Activated gamma-delta T cell (primary cell): ENCODE data around the gene ZNRD2.
A peak's percentile ranks its signal among the peaks of the same experiment; 100 is the strongest.
"Not testable (repeated sequence)": the region's sequence is repeated elsewhere in the genome, so short reads cannot be mapped to it uniquely, and the experiment has no call there.

Source experiments
- DNase-seq: peaks from one replicate; lab custom pipeline; 2025; lab: John Stamatoyannopoulos, UW
- total RNA-seq, 2 donors: gene quantifications; one replicate each; lab custom pipeline; 2026; lab: John Stamatoyannopoulos, UW

The ZNRD2 gene, protein sequence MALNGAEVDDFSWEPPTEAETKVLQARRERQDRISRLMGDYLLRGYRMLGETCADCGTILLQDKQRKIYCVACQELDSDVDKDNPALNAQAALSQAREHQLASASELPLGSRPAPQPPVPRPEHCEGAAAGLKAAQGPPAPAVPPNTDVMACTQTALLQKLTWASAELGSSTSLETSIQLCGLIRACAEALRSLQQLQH
- 12.0 to 15.3 reads per million in 2 donors for total RNA-seq

DNA sequence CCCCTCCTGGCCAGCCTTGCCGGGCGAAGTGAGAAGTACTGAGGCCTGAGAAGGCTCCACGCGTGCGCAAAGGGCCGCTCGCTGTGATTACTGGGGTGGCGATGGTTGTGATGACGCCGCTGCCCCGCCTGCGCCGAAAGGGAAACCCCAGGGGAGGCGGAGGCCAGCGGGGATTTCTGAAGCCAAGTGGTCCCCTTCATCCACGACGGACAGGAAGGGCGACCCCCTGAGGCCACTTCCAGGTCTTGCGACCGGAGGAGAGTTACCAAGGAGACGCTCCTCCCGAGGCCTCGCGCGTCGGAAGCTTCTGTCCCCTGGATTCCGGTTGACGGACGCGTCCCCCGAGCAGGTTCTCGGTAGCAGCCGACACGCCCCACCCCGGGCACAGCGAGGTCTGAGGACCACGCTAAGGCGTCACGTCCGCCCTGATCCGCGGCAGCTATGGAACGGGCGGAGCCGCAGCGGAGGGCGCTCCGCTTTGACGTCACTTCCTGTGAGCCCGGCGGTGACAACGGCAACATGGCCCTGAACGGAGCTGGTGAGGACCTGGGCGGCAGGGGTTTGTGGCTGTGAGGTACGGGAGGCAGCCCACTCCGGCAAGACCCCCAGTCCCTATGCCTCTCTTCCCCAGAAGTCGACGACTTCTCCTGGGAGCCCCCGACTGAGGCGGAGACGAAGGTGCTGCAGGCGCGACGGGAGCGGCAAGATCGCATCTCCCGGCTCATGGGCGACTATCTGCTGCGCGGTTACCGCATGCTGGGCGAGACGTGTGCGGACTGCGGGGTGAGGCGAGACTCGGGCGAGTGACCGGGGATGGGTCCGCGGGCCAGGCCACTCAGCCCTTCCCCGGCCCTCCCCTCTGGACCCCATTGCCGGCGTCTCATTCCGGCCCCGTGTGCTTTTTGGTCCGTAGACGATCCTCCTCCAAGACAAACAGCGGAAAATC is at the start of gene ZNRD2:
TSS of gene ZNRD2 (plus strand) at position 505 of the 946 bp plus-strand sequence. CDS start at position 520, 15 bp downstream.
- peak; percentile 95 for DNase-seq

DNA sequence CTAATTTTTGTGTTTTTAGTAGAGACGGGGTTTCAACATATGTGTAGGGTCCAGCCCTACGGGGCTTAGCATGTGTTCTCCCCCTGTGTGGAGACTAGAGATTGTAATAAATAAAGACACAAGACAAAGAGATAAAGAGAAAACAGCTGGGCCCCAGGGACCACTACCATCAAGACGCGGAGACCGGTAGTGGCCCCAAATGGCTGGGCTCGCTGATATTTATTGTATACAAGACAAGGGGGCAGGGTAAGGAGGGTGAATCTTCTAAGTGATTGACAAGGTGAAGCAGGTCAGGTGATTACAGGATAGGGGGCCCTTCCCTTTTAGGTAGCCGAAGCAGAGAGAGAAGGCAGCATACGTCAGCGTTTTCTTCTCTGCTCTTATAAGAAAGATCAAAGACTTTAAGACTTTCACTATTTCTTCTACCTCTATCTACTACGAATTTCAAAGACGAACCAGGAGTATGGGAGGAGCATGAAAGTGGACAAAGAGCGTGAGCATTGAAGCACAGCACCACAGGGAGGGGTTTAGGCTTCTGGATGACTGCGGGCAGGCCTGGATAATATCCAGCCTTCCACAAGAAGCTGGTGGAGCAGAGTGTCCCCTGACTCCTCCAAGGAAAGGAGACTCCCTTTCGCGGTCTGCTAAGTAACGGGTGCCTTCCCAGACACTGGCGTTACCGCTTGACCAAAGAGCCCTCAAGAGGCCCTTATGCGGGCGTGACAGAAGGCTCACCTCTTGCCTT is 48.3 kb upstream of the ZNRD2 start:
- DNase-seq = not testable (repeated sequence)

DNA sequence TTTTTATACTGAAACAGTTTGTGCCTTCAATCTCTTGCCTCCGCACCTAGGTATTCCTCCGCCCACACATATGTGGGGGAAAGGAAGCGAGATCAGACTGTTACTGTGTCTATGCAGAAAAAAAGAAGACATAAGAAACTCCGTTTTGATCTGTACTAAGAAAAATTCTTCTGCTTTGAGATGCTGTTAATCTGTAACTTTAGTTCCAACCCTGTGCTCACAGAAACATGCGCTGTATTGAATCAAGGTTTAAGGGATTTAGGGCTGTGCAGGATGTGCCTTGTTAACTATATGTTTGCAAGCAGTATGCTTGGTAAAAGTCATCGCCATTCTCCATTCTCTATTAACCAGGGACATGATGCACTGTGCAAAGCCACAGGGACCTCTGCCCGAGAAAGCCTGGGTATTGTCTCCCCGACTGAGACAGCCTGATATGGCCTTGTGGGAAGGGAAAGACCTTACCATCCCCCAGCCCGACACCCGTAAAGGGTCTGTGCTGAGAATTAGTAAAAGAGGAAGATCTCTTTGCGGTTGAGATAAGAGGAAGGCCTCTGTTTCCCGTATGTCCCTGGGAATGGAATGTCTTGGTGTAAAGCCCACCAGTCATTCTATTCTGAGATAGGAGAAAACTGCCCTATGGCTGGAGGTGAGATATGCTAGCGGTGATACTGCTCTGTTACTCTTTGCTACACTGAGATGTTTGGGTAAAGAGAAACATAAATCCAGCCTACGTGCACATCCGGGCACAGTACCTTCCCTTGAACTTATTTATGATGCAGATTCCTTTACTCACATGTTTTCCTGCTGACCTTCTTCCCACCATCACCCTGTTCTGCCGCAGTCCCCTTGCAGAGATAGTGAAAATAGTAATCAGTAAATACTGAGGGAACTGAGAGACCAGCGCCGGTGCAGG is 47.3 kb upstream of the ZNRD2 start:
- not testable (repeated sequence) for DNase-seq

DNA sequence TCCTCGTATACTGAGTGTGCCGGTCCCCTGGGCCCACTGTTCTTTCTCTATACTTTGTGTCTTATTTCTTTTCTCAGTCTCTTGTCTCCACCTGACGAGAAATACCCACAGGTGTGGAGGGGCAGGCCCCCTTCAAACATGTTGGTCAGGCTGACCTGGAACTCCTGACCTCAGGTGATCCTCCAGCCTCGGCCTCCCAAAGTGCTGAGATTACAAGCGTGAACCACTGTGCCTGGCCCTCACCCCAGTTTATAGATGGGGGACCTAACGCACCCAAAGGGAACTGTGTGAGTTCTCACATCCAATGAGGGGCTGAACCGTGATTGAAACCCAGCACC is 46.7 kb upstream of the ZNRD2 start:
- not testable (repeated sequence) for DNase-seq

DNA sequence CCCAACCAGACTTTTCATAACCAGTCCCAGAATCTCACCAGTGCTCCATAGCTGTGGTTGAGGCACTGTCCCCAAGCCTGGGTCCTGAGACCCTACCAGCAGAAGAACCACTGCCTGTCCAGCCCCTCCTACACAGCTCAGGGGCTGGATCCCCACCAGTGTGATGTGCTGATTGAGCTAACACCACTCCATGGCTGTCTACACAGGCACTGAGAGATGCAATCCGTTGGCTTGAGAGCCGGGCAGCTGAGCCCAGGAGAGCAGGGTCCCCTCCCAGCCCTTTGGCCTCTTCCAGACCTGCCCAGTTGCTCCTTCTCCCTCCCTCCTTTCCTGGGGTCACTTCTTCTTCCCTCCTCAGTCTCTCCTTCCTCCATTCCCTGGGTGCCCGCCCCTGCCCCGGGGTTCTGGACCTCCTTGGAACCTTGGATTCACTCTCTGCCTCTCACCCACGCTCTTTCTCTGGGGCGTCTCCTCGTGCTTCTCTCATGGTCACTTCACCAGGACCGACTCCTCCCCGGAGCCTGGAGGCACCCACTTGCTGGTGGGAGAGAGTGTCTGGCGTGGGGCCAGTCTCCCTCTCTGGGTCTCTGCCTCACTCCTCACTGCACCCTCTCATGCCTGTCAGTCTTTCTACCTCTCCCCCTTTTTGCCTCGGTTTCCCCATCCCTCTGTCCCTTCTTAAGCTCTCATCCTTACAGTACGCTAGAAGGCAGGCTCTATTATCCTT is 46.1 kb upstream of the ZNRD2 start:
- no peak for DNase-seq

DNA sequence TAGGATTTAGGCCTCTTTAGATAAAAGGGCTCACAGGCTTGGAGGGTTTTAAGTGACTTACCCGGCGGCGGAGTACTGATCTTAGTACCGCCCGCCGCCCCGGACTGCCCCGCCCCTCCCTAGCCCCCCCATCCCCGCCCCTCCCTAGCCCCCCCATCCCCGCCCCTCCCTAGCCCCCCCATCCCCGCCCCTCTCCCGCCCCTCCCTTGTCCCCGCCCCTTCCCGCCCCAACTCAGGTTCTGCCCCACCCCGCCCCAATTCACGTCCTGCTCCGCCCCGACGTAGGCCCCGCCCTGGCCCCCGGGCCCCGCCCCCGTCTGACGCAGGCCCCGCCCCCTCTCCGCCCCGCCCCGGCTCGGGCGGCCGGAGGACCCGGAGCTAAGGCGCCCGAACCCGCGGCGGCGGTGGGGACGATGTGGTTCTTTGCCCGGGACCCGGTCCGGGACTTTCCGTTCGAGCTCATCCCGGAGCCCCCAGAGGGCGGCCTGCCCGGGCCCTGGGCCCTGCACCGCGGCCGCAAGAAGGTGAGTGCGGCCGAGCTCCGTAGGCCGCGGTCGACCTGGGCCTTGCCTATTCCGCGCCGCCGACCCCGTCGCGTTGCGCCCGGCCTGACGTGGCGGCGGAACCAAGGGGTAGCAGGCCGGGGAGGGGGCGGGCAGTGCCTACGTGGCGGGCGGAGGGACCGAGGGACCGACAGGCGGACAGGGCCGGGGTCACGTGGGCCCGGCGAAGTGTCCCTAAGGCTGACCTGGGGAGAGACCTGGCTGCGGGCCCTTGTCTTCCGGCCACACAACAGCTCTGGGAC is 45.3 kb upstream of the ZNRD2 start, which contains the start of gene SCYL1:
TSS of gene SCYL1 (plus strand) at position 343 of the 805 bp plus-strand sequence. CDS start at position 414, 71 bp downstream.
- DNase-seq = peak; percentile 74

DNA sequence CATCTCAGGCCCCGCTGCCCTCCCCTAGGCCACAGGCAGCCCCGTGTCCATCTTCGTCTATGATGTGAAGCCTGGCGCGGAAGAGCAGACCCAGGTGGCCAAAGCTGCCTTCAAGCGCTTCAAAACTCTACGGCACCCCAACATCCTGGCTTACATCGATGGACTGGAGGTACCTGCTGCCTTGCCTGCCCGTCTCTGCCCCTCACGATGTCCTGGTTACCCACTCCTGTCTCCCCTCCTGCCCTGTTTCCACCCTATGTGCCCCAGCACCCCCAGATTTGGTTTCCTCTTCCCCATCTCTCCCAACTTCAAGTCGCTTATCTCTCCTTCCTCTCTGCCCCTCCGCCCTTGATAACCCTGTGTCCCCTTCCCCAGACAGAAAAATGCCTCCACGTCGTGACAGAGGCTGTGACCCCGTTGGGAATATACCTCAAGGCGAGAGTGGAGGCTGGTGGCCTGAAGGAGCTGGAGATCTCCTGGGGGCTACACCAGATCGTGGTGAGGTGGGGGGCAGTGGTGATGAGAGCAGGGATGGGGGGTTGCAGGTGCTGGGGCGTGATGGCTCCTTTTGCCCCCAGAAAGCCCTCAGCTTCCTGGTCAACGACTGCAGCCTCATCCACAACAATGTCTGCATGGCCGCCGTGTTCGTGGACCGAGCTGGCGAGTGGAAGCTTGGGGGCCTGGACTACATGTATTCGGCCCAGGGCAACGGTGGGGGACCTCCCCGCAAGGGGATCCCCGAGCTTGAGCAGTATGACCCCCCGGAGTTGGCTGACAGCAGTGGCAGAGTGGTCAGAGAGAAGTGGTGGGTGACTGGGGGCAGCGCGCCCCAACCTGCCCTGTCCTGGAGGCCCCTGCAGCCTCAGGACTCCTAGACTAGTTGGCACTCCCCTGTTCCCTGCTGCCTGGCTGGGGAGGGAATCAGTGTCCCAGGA is 44.5 kb upstream of the ZNRD2 start:
- DNase-seq = no peak

DNA sequence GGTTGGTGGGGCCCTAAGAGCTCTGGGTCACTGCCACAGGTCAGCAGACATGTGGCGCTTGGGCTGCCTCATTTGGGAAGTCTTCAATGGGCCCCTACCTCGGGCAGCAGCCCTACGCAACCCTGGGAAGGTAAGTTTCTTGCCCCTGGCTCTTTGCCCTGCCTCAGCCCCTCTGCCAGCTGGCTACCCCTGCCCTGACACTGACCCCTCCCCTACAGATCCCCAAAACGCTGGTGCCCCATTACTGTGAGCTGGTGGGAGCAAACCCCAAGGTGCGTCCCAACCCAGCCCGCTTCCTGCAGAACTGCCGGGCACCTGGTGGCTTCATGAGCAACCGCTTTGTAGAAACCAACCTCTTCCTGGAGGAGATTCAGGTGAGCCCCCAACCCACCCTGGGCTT is 43.5 kb upstream of the ZNRD2 start:
- no peak for DNase-seq

DNA sequence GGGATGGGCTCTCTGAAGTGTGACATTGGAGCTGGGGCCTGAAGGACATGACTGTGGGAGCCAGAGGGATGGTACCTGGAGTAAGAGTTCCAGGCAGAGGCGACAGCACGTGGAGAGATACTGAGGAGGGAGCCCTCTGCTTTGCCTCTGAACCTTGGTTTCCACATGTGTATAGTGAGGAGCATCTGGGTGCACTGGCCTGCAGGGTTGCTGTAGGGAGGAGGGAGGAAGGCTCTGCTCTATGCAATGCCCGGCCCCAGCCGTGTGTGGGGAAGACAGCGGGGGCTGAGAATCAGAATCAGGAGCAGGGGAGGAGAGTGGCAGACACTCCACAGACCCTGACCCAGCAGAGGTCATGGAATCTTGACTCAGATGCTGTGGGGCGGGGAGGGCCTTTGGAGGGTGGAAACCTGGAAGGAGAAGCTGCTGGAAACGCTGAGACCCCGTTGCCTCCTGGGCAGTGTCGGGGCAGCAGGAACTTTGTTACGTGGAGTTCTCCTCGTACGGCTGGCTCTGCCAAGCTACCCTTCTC is 41.4 kb upstream of the ZNRD2 start:
- DNase-seq = no peak

DNA sequence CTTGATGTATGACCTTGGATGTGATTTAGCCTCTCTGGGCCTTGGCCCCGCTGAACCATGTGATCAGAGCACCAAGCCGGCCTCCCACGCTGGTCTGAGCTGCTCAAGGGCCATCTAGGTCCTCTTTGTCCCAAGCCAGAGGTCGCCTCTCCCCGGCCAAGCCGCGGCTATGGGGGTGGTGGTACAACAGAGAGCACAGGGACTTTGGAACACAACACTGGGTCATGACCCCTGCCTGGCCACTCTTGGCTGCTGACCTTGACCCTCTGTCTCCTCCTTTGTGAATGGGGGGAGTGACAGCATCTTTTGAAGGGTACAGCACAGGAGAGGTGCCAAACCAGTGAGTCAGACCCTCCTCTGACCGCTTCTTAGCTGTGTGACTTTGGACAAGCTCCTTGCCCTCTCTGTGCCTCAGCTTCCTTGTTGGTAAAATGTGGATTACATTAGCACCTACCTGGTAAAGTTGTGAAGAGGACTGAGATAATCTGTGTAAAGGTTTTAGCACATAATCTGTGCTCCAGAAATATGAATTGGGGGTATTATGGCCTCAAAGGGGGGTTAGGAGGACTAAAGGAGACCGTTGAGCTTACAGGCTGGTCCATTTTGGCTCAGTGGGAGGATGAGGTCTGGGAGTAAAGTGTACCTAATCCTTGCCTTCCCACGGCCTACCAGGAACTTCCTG is 40.7 kb upstream of the ZNRD2 start:
- DNase-seq = no peak

DNA sequence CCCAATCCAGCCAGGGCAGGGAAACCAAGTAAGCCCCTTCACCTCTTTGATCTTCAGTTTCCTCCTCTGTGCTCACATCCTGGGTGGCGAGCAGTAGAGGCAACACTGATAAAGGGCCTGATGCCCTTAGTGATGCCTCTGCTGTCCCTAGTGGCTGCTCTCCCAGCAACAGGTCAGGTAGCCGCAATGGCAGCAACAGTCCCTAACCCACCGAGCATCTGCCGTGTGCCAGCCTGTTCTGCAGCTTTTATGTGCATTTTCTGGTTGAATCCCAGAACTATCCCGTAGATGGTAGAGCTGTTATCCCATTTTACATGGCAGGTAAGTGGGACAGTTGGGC is 40.1 kb upstream of the ZNRD2 start:
- DNase-seq = no peak

DNA sequence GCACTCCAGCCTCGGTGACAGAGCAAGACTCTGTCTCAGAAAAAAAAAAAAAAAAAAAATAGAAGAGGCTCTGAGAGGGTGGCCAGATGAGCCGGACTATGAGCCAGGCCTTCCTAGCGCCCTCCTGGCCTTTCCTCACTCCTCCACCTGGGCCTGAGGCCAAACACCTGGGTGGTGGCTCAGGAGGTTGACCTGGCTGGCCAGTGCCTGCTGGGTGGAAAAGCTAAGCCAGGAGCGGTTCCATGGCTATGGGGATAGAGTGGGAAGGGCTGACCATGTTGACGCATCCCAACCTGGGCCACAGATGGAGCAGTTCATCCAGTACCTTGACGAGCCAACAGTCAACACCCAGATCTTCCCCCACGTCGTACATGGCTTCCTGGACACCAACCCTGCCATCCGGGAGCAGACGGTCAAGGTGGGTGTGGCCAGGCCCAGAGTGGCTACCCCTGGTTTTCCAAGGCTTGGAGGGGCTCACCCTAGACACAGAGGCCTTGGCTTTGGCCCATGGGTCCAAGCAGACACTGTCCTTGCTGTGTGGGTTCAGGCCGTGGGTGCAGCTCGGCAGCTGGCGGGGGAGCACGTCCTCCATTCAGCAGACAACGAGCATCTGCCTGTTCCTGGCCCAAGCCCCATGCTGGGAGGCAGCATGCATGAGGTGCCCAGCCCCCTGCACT is 37.8 kb upstream of the ZNRD2 start:
- DNase-seq = no peak

DNA sequence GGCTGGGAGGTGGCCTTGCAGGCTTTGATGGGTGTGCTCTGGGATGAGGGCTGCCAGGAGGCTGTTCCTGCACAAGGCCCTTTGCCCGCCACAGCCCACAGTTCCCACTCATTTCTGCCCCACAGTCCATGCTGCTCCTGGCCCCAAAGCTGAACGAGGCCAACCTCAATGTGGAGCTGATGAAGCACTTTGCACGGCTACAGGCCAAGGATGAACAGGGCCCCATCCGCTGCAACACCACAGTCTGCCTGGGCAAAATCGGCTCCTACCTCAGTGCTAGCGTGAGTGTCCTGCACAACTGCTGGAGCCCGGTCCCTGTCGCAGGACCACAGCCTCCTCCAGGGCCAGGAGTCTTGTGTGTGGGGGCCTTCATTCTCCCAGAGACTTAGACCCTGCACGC is 35.2 kb upstream of the ZNRD2 start:
- DNase-seq = no peak

DNA sequence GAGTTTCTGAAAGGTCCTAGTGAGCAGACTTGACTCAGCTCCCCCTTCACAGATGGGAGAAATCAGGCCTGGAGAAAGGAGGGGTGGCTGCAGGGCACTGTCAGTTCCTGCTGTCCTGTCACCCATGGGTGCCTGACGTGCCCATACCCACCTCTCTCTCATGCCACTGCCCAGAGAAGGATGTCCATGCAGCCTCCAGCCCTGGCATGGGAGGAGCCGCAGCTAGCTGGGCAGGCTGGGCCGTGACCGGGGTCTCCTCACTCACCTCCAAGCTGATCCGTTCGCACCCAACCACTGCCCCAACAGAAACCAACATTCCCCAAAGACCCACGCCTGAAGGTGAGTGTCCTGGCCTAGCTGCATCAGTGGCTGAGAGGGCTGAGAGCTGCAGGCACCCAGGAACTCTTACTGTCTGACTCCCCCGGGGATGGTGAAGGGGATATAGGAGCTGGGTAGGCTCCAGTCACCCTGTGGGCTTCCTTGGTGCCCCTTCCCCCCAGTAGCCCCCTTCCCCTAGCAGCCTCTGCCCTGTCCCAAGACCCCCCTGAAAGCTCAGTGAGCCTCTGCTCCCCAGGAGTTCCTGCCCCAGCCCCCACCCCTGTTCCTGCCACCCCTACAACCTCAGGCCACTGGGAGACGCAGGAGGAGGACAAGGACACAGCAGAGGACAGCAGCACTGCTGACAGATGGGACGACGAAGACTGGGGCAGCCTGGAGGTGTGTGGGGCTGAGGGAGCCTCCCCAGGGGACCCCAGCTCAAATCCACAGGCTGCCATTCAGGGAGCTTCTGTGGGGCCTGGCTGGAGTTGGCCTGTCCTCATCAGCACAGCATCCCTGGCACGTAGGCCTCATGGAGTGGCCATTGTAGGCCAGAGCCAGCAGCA is 33.6 kb upstream of the ZNRD2 start:
- no peak for DNase-seq

DNA sequence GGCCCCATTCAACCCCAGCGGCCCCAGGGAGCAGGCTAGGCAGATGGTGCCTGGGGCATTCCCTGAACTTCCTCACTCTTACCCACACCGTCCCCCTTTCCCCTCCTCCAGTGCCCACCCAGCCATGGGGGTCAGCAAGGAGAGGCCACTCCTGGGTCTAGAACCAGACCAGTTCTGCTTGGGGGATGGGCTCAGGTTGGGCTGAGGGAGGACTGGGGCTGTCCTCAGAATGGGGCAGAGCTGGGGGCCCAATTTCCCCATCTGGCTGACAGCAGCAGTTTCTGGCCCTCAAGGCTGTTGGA is 33.0 kb upstream of the ZNRD2 start:
- DNase-seq = no peak

DNA sequence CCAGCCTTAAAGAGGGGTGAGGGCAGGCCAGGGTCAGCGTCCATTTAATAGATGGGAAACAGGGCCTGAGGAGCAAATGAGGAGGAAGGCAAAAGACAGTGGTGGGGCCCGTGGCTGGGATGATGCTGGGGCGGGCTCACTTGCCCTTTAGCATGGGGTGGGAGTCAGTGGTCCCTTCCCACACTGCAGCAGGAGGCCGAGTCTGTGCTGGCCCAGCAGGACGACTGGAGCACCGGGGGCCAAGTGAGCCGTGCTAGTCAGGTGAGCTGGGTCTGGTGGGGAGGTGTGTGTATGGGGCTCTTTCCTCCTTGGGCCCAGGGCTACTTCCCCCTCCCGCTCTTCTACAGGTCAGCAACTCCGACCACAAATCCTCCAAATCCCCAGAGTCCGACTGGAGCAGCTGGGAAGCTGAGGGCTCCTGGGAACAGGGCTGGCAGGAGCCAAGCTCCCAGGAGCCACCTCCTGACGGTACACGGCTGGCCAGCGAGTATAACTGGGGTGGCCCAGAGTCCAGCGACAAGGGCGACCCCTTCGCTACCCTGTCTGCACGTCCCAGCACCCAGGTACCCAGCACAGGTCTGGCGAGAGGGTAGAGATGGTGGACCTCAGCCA is 32.6 kb upstream of the ZNRD2 start:
- DNase-seq = no peak
